Aorta (tissue), 5 donors: ENCODE data around the gene MAPK14. TPM values are rescaled to one million over a fixed set of nuclear protein-coding genes. Genes with fewer than 3 reads are reported as not detected.

ENCODE experiments used
- ATAC-seq: fragments of 200-7000 bp; cut with Tn5 transposase; one replicate; pipeline ENCODE4 v1.9.1; 2022; ENCODE audit warnings: moderate library complexity; ENCODE audit not compliant: low FRiP score
- DNase-seq, 2 donors: peaks; one replicate each; pipeline ENCODE4 v3.0.0-alpha.2; 2020
- H3K27ac ChIP-seq, 2 donors: one replicate each; pipeline ENCODE4 v1.5.1; 2013; ENCODE audit warnings: low read length in 2 of 2, mild to moderate bottlenecking in 2 of 2, moderate library complexity in 2 of 2, control low read depth in 1 of 2, inconsistent platforms in 1 of 2, low read depth in 1 of 2
- H3K27me3 ChIP-seq, 2 donors: one replicate each; pipeline ENCODE4 v1.6.1; 2013; ENCODE audit warnings: control low read depth in 1 of 2, low read length in 1 of 2, mild to moderate bottlenecking in 1 of 2, moderate library complexity in 1 of 2; ENCODE audit not compliant: insufficient read depth in 2 of 2, control insufficient read depth in 1 of 2
- H3K36me3 ChIP-seq, 2 donors: one replicate each; pipeline ENCODE4 v1.6.1; 2013; ENCODE audit warnings: control low read depth in 1 of 2, low read length in 1 of 2, mild to moderate bottlenecking in 1 of 2; ENCODE audit not compliant: insufficient read depth in 2 of 2, control insufficient read depth in 1 of 2
- H3K4me1 ChIP-seq, 2 donors: one replicate each; pipeline ENCODE4 v1.6.1; 2013; ENCODE audit warnings: low read length in 2 of 2, control low read depth in 1 of 2, mild to moderate bottlenecking in 1 of 2, moderate library complexity in 1 of 2; ENCODE audit not compliant: insufficient read depth in 2 of 2, control insufficient read depth in 1 of 2
- H3K4me3 ChIP-seq, 2 donors: one replicate each; pipeline ENCODE4 v1.5.1; 2013; ENCODE audit warnings: low read length in 2 of 2, control low read depth in 1 of 2, mild to moderate bottlenecking in 1 of 2
- H3K9me3 ChIP-seq: one replicate; pipeline ENCODE4 v1.6.1; 2013; ENCODE audit warnings: mild to moderate bottlenecking, low read length; ENCODE audit not compliant: control insufficient read depth
- WGBS, 2 donors: extraction: QIAGEN DNeasy Blood & Tissue Kit; methylation state at CpG; one replicate each; pipeline ENCODE4 v1.1.7; 2013; 5-methylcytosine and 5-hydroxymethylcytosine counted together
- intact Hi-C, 2 donors: fragments of 100-400 bp; cut with DNase I; formaldehyde crosslinking; loops; one replicate each; pipeline versions ENCODE4 v1.14.2 to v1.15.0; 2022
- polyA plus RNA-seq, 2 donors: library from polyadenylated mRNA; stranded (reverse); fragments of 200-250 nt; gene quantifications; one replicate each; pipeline ENCODE4 v1.2.3, GENCODE V29; 2013
- total RNA-seq, 2 donors: library from RNA; stranded (reverse); fragmentation: NEBNext Ultra II Directional; extraction: Animal tissue kit (Norgen Biotek cat#: 25700); gene quantifications; one replicate each; pipeline ENCODE4 v1.2.1, GENCODE V29; 2021
- donor health status: healthy with polysubstance abuse.
- donor health status: Bipolar disorder and iron deficiency.
- donor health status: DM: no; HTN: no; CAD: no.
- donor health status: DM: no; HTN: no; CAD: no.
- donor health status: DM: yes; HTN: yes; CAD: no.

Gene MAPK14
- total and polyA plus RNA-seq, 4 donors: 19.8 to 62.0 (median 38.5) TPM

- H3K9me3 ChIP-seq: no peaks in the 10 kb centered on the region
- no peak overlapping the region for H3K27ac ChIP-seq
- ATAC-seq (no peak), DNase-seq (no peak)
- H3K36me3 ChIP-seq: no peaks in the 10 kb centered on the region
- intact Hi-C loops: no loop called here
- no peaks in the 10 kb centered on the region for H3K27me3 ChIP-seq
- no peak overlapping the region for H3K4me3 ChIP-seq
- peaks cover 3 to 8% of the 10 kb centered on the region in 2 donors for H3K4me1 ChIP-seq
- WGBS, 2 donors: 96 to 97% methylated on average over 2 of the region's 2 CpGs
Measured at GRCh38 chr6:36062247-36062646, 34.6 kb downstream of the MAPK14 start.

GRCh38 chr6:36063318-36064060 lies 35.9 kb downstream of the MAPK14 start:
- intact Hi-C loops: no loop called here
- Histone ChIP-seq H3K9me3 (no peaks in the 10 kb centered on the region), H3K4me3 (no peak overlapping the region), H3K27me3 (no peaks in the 10 kb centered on the region), H3K27ac (no peak overlapping the region), H3K36me3 (no peaks in the 10 kb centered on the region), H3K4me1 (peaks cover 8 to 11% of the 10 kb centered on the region in 2 donors)
- ATAC-seq (no peak), DNase-seq (no peak)
- 97% methylated on average over 4 of the region's 4 CpGs for WGBS, 2 donors

- Histone ChIP-seq H3K4me3 (no peak overlapping the region), H3K9me3 (no peaks in the 10 kb centered on the region), H3K27me3 (no peaks in the 10 kb centered on the region), H3K27ac (no peak overlapping the region), H3K36me3 (no peaks in the 10 kb centered on the region), H3K4me1 (peaks cover 8 to 11% of the 10 kb centered on the region in 2 donors)
- no peak for DNase-seq
- ATAC-seq: no peak
- intact Hi-C loops: no loop called here
- 74 to 96% methylated on average over 3 of the region's 3 CpGs for WGBS, 2 donors
Measured at GRCh38 chr6:36064770-36065396, 37.3 kb downstream of the MAPK14 start.

GRCh38 chr6:36065916-36066315 lies 38.3 kb downstream of the MAPK14 start:
- DNase-seq: no peak
- ATAC-seq: no peak
- Histone ChIP-seq H3K9me3 (no peaks in the 10 kb centered on the region), H3K27me3 (no peaks in the 10 kb centered on the region), H3K4me1 (peaks cover 3 to 11% of the 10 kb centered on the region in 2 donors), H3K27ac (no peak overlapping the region), H3K4me3 (no peak overlapping the region), H3K36me3 (no peaks in the 10 kb centered on the region)
- intact Hi-C loops: no loop called here

- H3K9me3 ChIP-seq: no peaks in the 10 kb centered on the region
- peaks cover 3 to 11% of the 10 kb centered on the region in 2 donors for H3K4me1 ChIP-seq
- H3K4me3 ChIP-seq: no peak overlapping the region
- intact Hi-C loops: no loop called here
- no peak for DNase-seq
- no peaks in the 10 kb centered on the region for H3K27me3 ChIP-seq
- no peaks in the 10 kb centered on the region for H3K36me3 ChIP-seq
- no peak overlapping the region for H3K27ac ChIP-seq
- ATAC-seq: no peak
- 89 to 99% methylated on average over 2 of the region's 2 CpGs for WGBS, 2 donors
Measured at GRCh38 chr6:36066817-36067216, 39.2 kb downstream of the MAPK14 start.

GRCh38 chr6:36067374-36068011 lies 39.9 kb downstream of the MAPK14 start:
- intact Hi-C loops: no loop called here
- Histone ChIP-seq H3K4me1 (peaks cover 3 to 11% of the 10 kb centered on the region in 2 donors), H3K27me3 (no peaks in the 10 kb centered on the region), H3K4me3 (no peak overlapping the region), H3K36me3 (no peaks in the 10 kb centered on the region), H3K27ac (no peak overlapping the region), H3K9me3 (no peaks in the 10 kb centered on the region)
- DNase-seq: no peak
- 34 to 58% methylated on average over 3 of the region's 3 CpGs for WGBS, 2 donors
- no peak for ATAC-seq

- DNase-seq (no peak), ATAC-seq (no peak)
- peaks cover 3 to 11% of the 10 kb centered on the region in 2 donors for H3K4me1 ChIP-seq
- H3K9me3 ChIP-seq: no peaks in the 10 kb centered on the region
- no peaks in the 10 kb centered on the region for H3K36me3 ChIP-seq
- H3K4me3 ChIP-seq: no peak overlapping the region
- H3K27me3 ChIP-seq: no peaks in the 10 kb centered on the region
- no peak overlapping the region for H3K27ac ChIP-seq
- intact Hi-C loops: no loop called here
Measured at GRCh38 chr6:36068012-36068392, 40.4 kb downstream of the MAPK14 start.

GRCh38 chr6:36068586-36068985 lies 41.0 kb downstream of the MAPK14 start:
- Histone ChIP-seq H3K9me3 (no peaks in the 10 kb centered on the region), H3K4me1 (peaks cover 3 to 11% of the 10 kb centered on the region in 2 donors), H3K27ac (no peak overlapping the region), H3K36me3 (no peaks in the 10 kb centered on the region), H3K27me3 (no peaks in the 10 kb centered on the region), H3K4me3 (no peak overlapping the region)
- intact Hi-C loops: no loop called here
- WGBS, 2 donors: 81 to 96% methylated on average over 3 of the region's 3 CpGs
- no peak for DNase-seq
- ATAC-seq: no peak

- intact Hi-C loops: no loop called here
- Histone ChIP-seq H3K27me3 (no peaks in the 10 kb centered on the region), H3K36me3 (no peaks in the 10 kb centered on the region), H3K27ac (no peak overlapping the region), H3K4me3 (no peak overlapping the region), H3K9me3 (no peaks in the 10 kb centered on the region), H3K4me1 (peaks cover 3 to 9% of the 10 kb centered on the region in 2 donors)
- 72 to 73% methylated on average over 1 of the region's 1 CpG for WGBS, 2 donors
- no peak for DNase-seq
- ATAC-seq: no peak
Measured at GRCh38 chr6:36069573-36069972, 42.0 kb downstream of the MAPK14 start.
